CD4-positive, alpha-beta memory T cell (primary cell): ENCODE results near the gene ELMO1. TPM values are rescaled to one million over a fixed set of nuclear protein-coding genes. Genes with fewer than 3 reads are reported as not detected.

Experiments
- CTCF ChIA-PET: fragments of 350-600 bp; sonication (Branson Sonifier 250); formaldehyde crosslinking; loops from one replicate; lab custom pipeline; 2021; ENCODE audit warnings: inconsistent platforms; ENCODE audit not compliant: partially characterized antibody; lab: Charles Lee
- POLR2A ChIA-PET: fragments of 350-600 bp; sonication (Branson Sonifier 250); formaldehyde crosslinking; loops from one replicate; lab custom pipeline; 2021; ENCODE audit not compliant: partially characterized antibody; lab: Charles Lee
- DNase-seq, 5 donors: peaks; one replicate each; pipeline versions ENCODE4 v3.0.0 to v3.0.0-alpha.2; 2020 to 2022; ENCODE audit warnings: mixed read lengths in 1 of 5
- H3K27ac ChIP-seq: one replicate; pipeline ENCODE4 v1.7.0; 2013; ENCODE audit warnings: low read depth, low read length
- H3K27me3 ChIP-seq: 2 replicates; pipeline ENCODE4 v1.7.0; 2013; ENCODE audit warnings: mild to moderate bottlenecking, low read length, moderate library complexity; ENCODE audit not compliant: insufficient read depth
- H3K36me3 ChIP-seq: 2 replicates; pipeline ENCODE4 v1.7.0; 2013; ENCODE audit warnings: mild to moderate bottlenecking, low read length, moderate library complexity; ENCODE audit not compliant: insufficient read depth
- H3K4me1 ChIP-seq: 2 replicates; pipeline ENCODE4 v1.7.0; 2013; ENCODE audit warnings: mild to moderate bottlenecking, low read length, moderate library complexity; ENCODE audit not compliant: insufficient read depth
- H3K4me3 ChIP-seq, 2 donors: one replicate each; pipeline ENCODE4 v1.7.0; 2013; ENCODE audit warnings: low read length in 2 of 2, mild to moderate bottlenecking in 1 of 2
- H3K9me3 ChIP-seq, 2 donors: one replicate each; pipeline ENCODE4 v1.7.0; 2013; ENCODE audit warnings: low read length in 2 of 2, control low read depth in 1 of 2; ENCODE audit not compliant: control insufficient read depth in 1 of 2
- H3K27ac Mint-ChIP-seq, 7 donors: one replicate each; pipeline ENCODE4 v1.8.0; 2020 to 2021; ENCODE audit warnings: mixed read lengths in 7 of 7, mild to moderate bottlenecking in 6 of 7, inconsistent platforms in 3 of 7, moderate library complexity in 3 of 7
- H3K27me3 Mint-ChIP-seq, 2 donors: one replicate each; pipeline ENCODE4 v1.8.0; 2020 to 2021; ENCODE audit warnings: mixed read lengths in 2 of 2
- H3K36me3 Mint-ChIP-seq, 2 donors: one replicate each; pipeline ENCODE4 v1.8.0; 2020 to 2021; ENCODE audit warnings: mixed read lengths in 2 of 2, inconsistent platforms in 1 of 2, mild to moderate bottlenecking in 1 of 2
- H3K4me1 Mint-ChIP-seq, 4 donors: one replicate each; pipeline ENCODE4 v1.8.0; 2020 to 2021; ENCODE audit warnings: mixed read lengths in 4 of 4, mild to moderate bottlenecking in 1 of 4
- H3K4me3 Mint-ChIP-seq, 8 donors: one replicate each; pipeline ENCODE4 v1.8.0; 2020 to 2021; ENCODE audit warnings: mixed read lengths in 8 of 8, mild to moderate bottlenecking in 7 of 8, moderate library complexity in 6 of 8, inconsistent platforms in 3 of 8
- H3K9me3 Mint-ChIP-seq, 8 donors: one replicate each; pipeline ENCODE4 v1.8.0; 2020 to 2021; ENCODE audit warnings: mixed read lengths in 8 of 8, mild to moderate bottlenecking in 5 of 8, inconsistent platforms in 3 of 8, moderate library complexity in 1 of 8
- intact Hi-C: fragments of 100-400 bp; cut with micrococcal nuclease; formaldehyde crosslinking; loops from one replicate; pipeline ENCODE4 v1.15.1; 2023
- polyA plus RNA-seq, 2 donors: library from polyadenylated mRNA; unstranded; fragments of 300-500 nt; fragmentation: Illumina TruSeq; gene quantifications; one replicate each; pipeline ENCODE4 v1.2.3, GENCODE V29; 2021
- total RNA-seq, 2 experiments: library from RNA; stranded (reverse); gene quantifications; one replicate each; pipeline ENCODE4 v1.2.3, GENCODE V29; 2021

The ELMO1 gene
- total and polyA plus RNA-seq, 4 experiments from 2014 or later: 45.1 to 131 (median 111) TPM

DNA sequence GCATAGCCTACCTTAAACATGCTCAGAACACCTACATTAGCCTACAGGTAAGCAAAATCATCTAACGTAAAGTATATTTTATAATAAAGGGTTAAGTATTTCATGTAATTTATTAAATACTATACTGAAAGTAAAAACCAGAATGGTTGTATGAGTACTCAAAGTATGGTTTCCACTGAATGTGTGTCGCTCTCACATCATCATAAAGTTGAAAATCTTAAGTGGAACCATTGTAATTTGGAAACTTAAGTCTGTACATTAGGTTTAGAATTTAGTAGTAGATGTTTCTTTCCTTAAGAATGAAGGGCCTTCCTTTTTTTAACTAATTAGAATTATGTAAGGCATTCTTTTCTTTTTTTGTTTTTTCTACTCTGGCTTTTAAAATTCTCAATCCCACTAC, 484.4 kb downstream of the ELMO1 start:
- H3K9me3 Mint-ChIP-seq: peaks cover 0 to 7% (median 0%) of the 10 kb centered on the region in 8 donors
- H3K9me3 ChIP-seq: no peaks in the 10 kb centered on the region
- POLR2A ChIA-PET: no interaction called here
- H3K27ac Mint-ChIP-seq: no peak overlapping the region
- H3K4me1 Mint-ChIP-seq: peaks cover 33 to 49% (median 38%) of the 10 kb centered on the region in 4 donors
- DNase-seq: no peak
- peaks cover 19 to 35% of the 10 kb centered on the region in 2 donors for H3K36me3 Mint-ChIP-seq
- H3K36me3 ChIP-seq: no peaks in the 10 kb centered on the region
- H3K27ac ChIP-seq: no peak overlapping the region
- H3K27me3 ChIP-seq: no peaks in the 10 kb centered on the region
- no peak overlapping the region for H3K4me3 ChIP-seq
- no peaks in the 10 kb centered on the region for H3K27me3 Mint-ChIP-seq
- CTCF ChIA-PET: interaction anchor here (0.9 kb wide), 1 partner anchor 218 kb away, joined by 3 read pairs; no protein-coding TSS in a partner anchor
- peaks cover 11% of the 10 kb centered on the region for H3K4me1 ChIP-seq
- H3K4me3 Mint-ChIP-seq: no peak overlapping the region
- intact Hi-C loops: no loop called here

- H3K36me3 Mint-ChIP-seq: peaks cover 18 to 35% of the 10 kb centered on the region in 2 donors
- H3K27ac ChIP-seq: no peak overlapping the region
- H3K4me1 Mint-ChIP-seq: peaks cover 31 to 46% (median 33%) of the 10 kb centered on the region in 4 donors
- intact Hi-C loops: no loop called here
- H3K9me3 Mint-ChIP-seq: peaks cover 0 to 5% (median 0%) of the 10 kb centered on the region in 8 donors
- H3K4me3 ChIP-seq: no peak overlapping the region
- H3K27me3 Mint-ChIP-seq: no peaks in the 10 kb centered on the region
- DNase-seq: no peak
- H3K36me3 ChIP-seq: no peaks in the 10 kb centered on the region
- no peak overlapping the region for H3K4me3 Mint-ChIP-seq
- CTCF ChIA-PET: interaction anchor here (2.3 kb wide), 1 partner anchor 25 kb away, joined by 7 read pairs; no protein-coding TSS in a partner anchor
- H3K27me3 ChIP-seq: no peaks in the 10 kb centered on the region
- peaks cover 22% of the 10 kb centered on the region for H3K4me1 ChIP-seq
- H3K9me3 ChIP-seq: no peaks in the 10 kb centered on the region
- POLR2A ChIA-PET: interaction anchor here (2.2 kb wide), 1 partner anchor 9 kb away, joined by 9 read pairs; no protein-coding TSS in a partner anchor
- H3K27ac Mint-ChIP-seq: peak overlapping the region in 1 of 7 donors; percentile 6
Measured at GRCh38 chr7:36962367-36962766, 486.3 kb downstream of the ELMO1 start.

GRCh38 chr7:36961693-36962092, 487.0 kb downstream of the ELMO1 start:
- no peaks in the 10 kb centered on the region for H3K27me3 Mint-ChIP-seq
- Histone ChIP-seq H3K27ac (no peak overlapping the region), H3K27me3 (no peaks in the 10 kb centered on the region), H3K9me3 (no peaks in the 10 kb centered on the region), H3K4me1 (peaks cover 22% of the 10 kb centered on the region), H3K36me3 (no peaks in the 10 kb centered on the region), H3K4me3 (no peak overlapping the region)
- peaks cover 0 to 4% (median 0%) of the 10 kb centered on the region in 8 donors for H3K9me3 Mint-ChIP-seq
- H3K4me1 Mint-ChIP-seq: peaks cover 28 to 42% (median 31%) of the 10 kb centered on the region in 4 donors
- POLR2A ChIA-PET: interaction anchor here (2.2 kb wide), 1 partner anchor 10 kb away, joined by 9 read pairs; no protein-coding TSS in a partner anchor
- no peak overlapping the region for H3K4me3 Mint-ChIP-seq
- no peak for DNase-seq
- CTCF ChIA-PET: interaction anchor here (2.3 kb wide), 1 partner anchor 25 kb away, joined by 7 read pairs; no protein-coding TSS in a partner anchor
- peaks cover 17 to 32% of the 10 kb centered on the region in 2 donors for H3K36me3 Mint-ChIP-seq
- intact Hi-C loops: no loop called here
- H3K27ac Mint-ChIP-seq: peak overlapping the region in 1 of 7 donors; percentile 6

DNA sequence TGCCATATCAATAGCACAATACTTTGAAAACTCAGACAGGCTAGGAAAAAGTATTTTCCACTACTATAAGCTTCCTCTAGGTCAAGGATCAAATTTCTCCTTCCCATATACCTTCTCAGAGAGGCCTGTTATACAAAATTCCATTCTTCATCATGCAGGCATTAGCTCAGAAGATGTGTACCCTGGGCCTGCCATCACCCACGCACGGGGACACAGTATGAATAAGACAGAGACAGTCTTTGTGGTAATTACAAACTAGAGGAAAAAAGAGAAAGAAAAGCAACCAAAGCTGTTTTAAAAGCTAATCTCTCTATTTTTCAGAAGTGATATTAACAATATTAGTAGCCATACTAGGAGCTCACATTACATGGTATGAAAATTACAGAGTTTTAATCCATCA, 487.6 kb downstream of the ELMO1 start:
- Histone ChIP-seq H3K27me3 (no peaks in the 10 kb centered on the region), H3K4me1 (peaks cover 22% of the 10 kb centered on the region), H3K27ac (no peak overlapping the region), H3K9me3 (no peaks in the 10 kb centered on the region), H3K4me3 (no peak overlapping the region), H3K36me3 (no peaks in the 10 kb centered on the region)
- peaks cover 0 to 4% (median 0%) of the 10 kb centered on the region in 8 donors for H3K9me3 Mint-ChIP-seq
- POLR2A ChIA-PET: interaction anchor here (2.2 kb wide), 1 partner anchor 10 kb away, joined by 9 read pairs; no protein-coding TSS in a partner anchor
- DNase-seq: no peak
- peaks cover 17 to 30% of the 10 kb centered on the region in 2 donors for H3K36me3 Mint-ChIP-seq
- no peaks in the 10 kb centered on the region for H3K27me3 Mint-ChIP-seq
- peaks cover 24 to 40% (median 27%) of the 10 kb centered on the region in 4 donors for H3K4me1 Mint-ChIP-seq
- intact Hi-C loops: no loop called here
- H3K27ac Mint-ChIP-seq: peak overlapping the region in 4 of 7 donors; percentile 20 to 85 (median 28)
- CTCF ChIA-PET: interaction anchor here (2.3 kb wide), 1 partner anchor 26 kb away, joined by 7 read pairs; no protein-coding TSS in a partner anchor
- no peak overlapping the region for H3K4me3 Mint-ChIP-seq

- peaks cover 18 to 31% of the 10 kb centered on the region in 2 donors for H3K36me3 Mint-ChIP-seq
- no peak overlapping the region for H3K4me3 ChIP-seq
- no peak for DNase-seq
- H3K27ac Mint-ChIP-seq: peak overlapping the region in 2 of 7 donors; percentile 7 to 33
- peaks cover 19 to 33% (median 26%) of the 10 kb centered on the region in 4 donors for H3K4me1 Mint-ChIP-seq
- ChIA-PET CTCF (no interaction called here), POLR2A (no interaction called here)
- peaks cover 0 to 3% (median 0%) of the 10 kb centered on the region in 8 donors for H3K9me3 Mint-ChIP-seq
- H3K4me1 ChIP-seq: peaks cover 20% of the 10 kb centered on the region
- no peak overlapping the region for H3K27ac ChIP-seq
- no peaks in the 10 kb centered on the region for H3K36me3 ChIP-seq
- H3K27me3 ChIP-seq: no peaks in the 10 kb centered on the region
- intact Hi-C loops: no loop called here
- H3K27me3 Mint-ChIP-seq: no peaks in the 10 kb centered on the region
- no peaks in the 10 kb centered on the region for H3K9me3 ChIP-seq
- no peak overlapping the region for H3K4me3 Mint-ChIP-seq
Measured at GRCh38 chr7:36960105-36960504, 488.6 kb downstream of the ELMO1 start.

- no peak for DNase-seq
- POLR2A ChIA-PET: interaction anchor here (1.6 kb wide), 1 partner anchor 12 kb away, joined by 5 read pairs; no protein-coding TSS in a partner anchor
Measured at GRCh38 chr7:36958111-36958733, 490.4 kb downstream of the ELMO1 start.

DNA sequence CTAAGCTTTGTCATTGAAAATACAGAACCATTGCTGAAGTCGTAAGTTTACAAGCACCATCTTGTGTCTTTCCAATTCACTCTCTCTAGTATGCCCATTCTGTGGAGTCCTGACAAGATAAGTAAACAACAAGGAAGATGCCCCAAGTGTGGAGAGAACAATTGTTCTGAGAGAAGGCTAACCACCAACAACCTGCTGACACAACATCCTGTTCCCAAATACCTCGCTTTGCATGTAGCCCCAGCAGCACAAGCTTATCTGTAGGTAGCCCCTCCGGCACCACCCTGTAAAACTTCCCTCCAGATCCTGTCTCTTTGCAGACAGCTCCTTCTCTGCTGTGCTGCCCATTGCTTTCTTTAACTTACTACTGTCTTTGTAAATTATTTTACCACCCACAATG, 491.0 kb downstream of the ELMO1 start:
- Mint-ChIP-seq H3K4me3 (no peak overlapping the region), H3K9me3 (peaks cover 0 to 2% (median 0%) of the 10 kb centered on the region in 8 donors), H3K27me3 (no peaks in the 10 kb centered on the region), H3K36me3 (peaks cover 15 to 34% of the 10 kb centered on the region in 2 donors), H3K4me1 (peaks cover 12 to 25% (median 20%) of the 10 kb centered on the region in 4 donors), H3K27ac (no peak overlapping the region)
- DNase-seq: no peak
- no peaks in the 10 kb centered on the region for H3K27me3 ChIP-seq
- H3K27ac ChIP-seq: no peak overlapping the region
- CTCF ChIA-PET: interaction anchor here (1.2 kb wide), 3 partner anchors 10 to 30 kb away, joined by 3 to 4 read pairs (median 3); no protein-coding TSS in a partner anchor
- H3K4me1 ChIP-seq: peaks cover 16% of the 10 kb centered on the region
- POLR2A ChIA-PET: interaction anchor here (1.6 kb wide), 1 partner anchor 13 kb away, joined by 5 read pairs; no protein-coding TSS in a partner anchor
- intact Hi-C loops: no loop called here
- H3K36me3 ChIP-seq: no peaks in the 10 kb centered on the region
- no peaks in the 10 kb centered on the region for H3K9me3 ChIP-seq
- no peak overlapping the region for H3K4me3 ChIP-seq

More at GRCh38 chr7:36958111-36958733, 490.4 kb downstream of the ELMO1 start:
- no peaks in the 10 kb centered on the region for H3K27me3 ChIP-seq
- H3K27me3 Mint-ChIP-seq: no peaks in the 10 kb centered on the region
- intact Hi-C loops: no loop called here
- peaks cover 0 to 2% (median 0%) of the 10 kb centered on the region in 8 donors for H3K9me3 Mint-ChIP-seq
- peaks cover 14 to 33% of the 10 kb centered on the region in 2 donors for H3K36me3 Mint-ChIP-seq
- H3K4me3 Mint-ChIP-seq: no peak overlapping the region
- peaks cover 12 to 27% (median 21%) of the 10 kb centered on the region in 4 donors for H3K4me1 Mint-ChIP-seq
- peaks cover 16% of the 10 kb centered on the region for H3K4me1 ChIP-seq
- H3K27ac Mint-ChIP-seq: no peak overlapping the region
- no peaks in the 10 kb centered on the region for H3K9me3 ChIP-seq
- CTCF ChIA-PET: interaction anchor here (1.2 kb wide), 4 partner anchors 11 to 223 kb away, joined by 3 to 4 read pairs (median 3); no protein-coding TSS in a partner anchor
- no peaks in the 10 kb centered on the region for H3K36me3 ChIP-seq
- H3K27ac ChIP-seq: no peak overlapping the region
- H3K4me3 ChIP-seq: no peak overlapping the region
